Common myeloid progenitor, CD34-positive (primary cell): ENCODE measurements around the gene ISOC2.

ENCODE experiments used
- CTCF ChIA-PET: fragments of 350-600 bp; sonication (Branson Sonifier 250); formaldehyde crosslinking; loops from one replicate; lab custom pipeline; 2021; ENCODE audit warnings: antibody characterized with exemption; lab: Charles Lee
- POLR2A ChIA-PET: fragments of 350-600 bp; sonication (Branson Sonifier 250); formaldehyde crosslinking; loops from one replicate; lab custom pipeline; 2021; ENCODE audit warnings: antibody characterized with exemption; lab: Charles Lee
- DNase-seq, 3 donors: peaks; one replicate each; pipeline versions ENCODE4 v3.0.0 to v3.0.0-alpha.2; 2013
- H3K27ac ChIP-seq, 2 experiments: 1 replicate in 1 of 2; 2 replicates in 1 of 2; pipeline ENCODE4 v1.7.0; 2013; ENCODE audit warnings: inconsistent platforms in 2 of 2, low read length in 2 of 2, mild to moderate bottlenecking in 2 of 2, low read depth in 1 of 2, moderate library complexity in 1 of 2; ENCODE audit not compliant: severe bottlenecking in 2 of 2, insufficient read depth in 1 of 2, poor library complexity in 1 of 2
- H3K27me3 ChIP-seq, 5 experiments: replicated peaks in 2 of 5; 1 replicate in 3 of 5; 2 replicates in 2 of 5; pipeline versions ENCODE4 v1.6.1 to v1.7.0; 2013; ENCODE audit warnings: low read length in 4 of 5, mild to moderate bottlenecking in 2 of 5, moderate library complexity in 2 of 5, inconsistent platforms in 1 of 5; ENCODE audit not compliant: insufficient read depth in 5 of 5, control insufficient read depth in 4 of 5
- H3K36me3 ChIP-seq, 4 experiments: 1 replicate in 2 of 4; 2 replicates in 2 of 4; pipeline versions ENCODE4 v1.6.1 to v1.7.0; 2013; ENCODE audit warnings: low read length in 3 of 4, control low read depth in 1 of 4, mild to moderate bottlenecking in 1 of 4; ENCODE audit not compliant: control insufficient read depth in 4 of 4, insufficient read depth in 4 of 4
- H3K4me1 ChIP-seq, 4 experiments: 1 replicate in 3 of 4; 2 replicates in 1 of 4; pipeline versions ENCODE4 v1.6.1 to v1.7.1; 2013; ENCODE audit warnings: low read length in 3 of 4, mild to moderate bottlenecking in 3 of 4, control low read depth in 1 of 4, inconsistent platforms in 1 of 4, moderate library complexity in 1 of 4; ENCODE audit not compliant: control insufficient read depth in 4 of 4, insufficient read depth in 4 of 4; ENCODE audit errors: control extremely low read depth in 1 of 4
- H3K4me3 ChIP-seq, 7 experiments: 1 replicate in 4 of 7; 2 replicates in 3 of 7; pipeline versions ENCODE4 v1.5.1 to v1.7.0; 2013; ENCODE audit warnings: mild to moderate bottlenecking in 7 of 7, low read length in 6 of 7, moderate library complexity in 6 of 7, inconsistent platforms in 2 of 7, low read depth in 2 of 7, control low read depth in 1 of 7; ENCODE audit not compliant: insufficient read depth in 4 of 7, control insufficient read depth in 1 of 7; ENCODE audit errors: extremely low read depth in 1 of 7
- H3K9me3 ChIP-seq, 5 experiments: 1 replicate in 4 of 5; 2 replicates in 1 of 5; pipeline versions ENCODE4 v1.6.1 to v1.7.1; 2013; ENCODE audit warnings: low read length in 4 of 5, mild to moderate bottlenecking in 2 of 5, inconsistent platforms in 1 of 5, low read depth in 1 of 5, moderate library complexity in 1 of 5; ENCODE audit not compliant: control insufficient read depth in 4 of 5, insufficient read depth in 2 of 5; ENCODE audit errors: control extremely low read depth in 1 of 5
- WGBS: methylation state at CpG from one replicate; pipeline ENCODE4 v1.1.5; 2013; ENCODE audit not compliant: insufficient coverage; 5-methylcytosine and 5-hydroxymethylcytosine counted together

The ISOC2 gene

GRCh38 chr19:55477905-55478304 is 16.5 kb upstream of the ISOC2 start:
- DNase-seq = no peak
- no peaks in the 10 kb centered on the region for H3K27me3 ChIP-seq
- CTCF ChIA-PET = interaction anchor here (1.6 to 3.2 kb wide), 2 partner anchors 10 to 11 kb away, joined by 4 to 14 read pairs; no protein-coding TSS in a partner anchor
- 92% methylated on average over 13 of the region's 13 CpGs for WGBS
- POLR2A ChIA-PET = interaction anchor here (2.1 kb wide), 1 partner anchor 9 kb away, joined by 4 read pairs; no protein-coding TSS in a partner anchor
- peaks cover 2 to 19% (median 11%) of the 10 kb centered on the region in 4 experiments for H3K4me1 ChIP-seq
- H3K4me3 ChIP-seq = peak overlapping the region in 2 of 7 experiments; percentile 81 to 89
- peak overlapping the region in 1 of 2 experiments; percentile 77 for H3K27ac ChIP-seq
- H3K9me3 ChIP-seq = no peaks in the 10 kb centered on the region
- peaks cover 0 to 11% (median 7%) of the 10 kb centered on the region in 4 experiments for H3K36me3 ChIP-seq

GRCh38 chr19:55476100-55476775 is 14.8 kb upstream of the ISOC2 start, which contains the start of gene ZNF628:
ZNF628 (plus strand) TSS chr19:55476617; CDS start chr19:55479911, 3,294 bp downstream.
- Histone ChIP-seq H3K4me1 (peaks cover 2 to 19% (median 11%) of the 10 kb centered on the region in 4 experiments), H3K27ac (peak within 1 kb of the TSS in 1 of 2 experiments; percentile 84), H3K27me3 (no peaks in the 10 kb centered on the region), H3K9me3 (no peaks in the 10 kb centered on the region), H3K4me3 (peak within 1 kb of the TSS; percentile 50 to 89 (median 81)), H3K36me3 (peaks cover 0 to 3% (median 2%) of the 10 kb centered on the region in 4 experiments)
- DNase-seq = peak; percentile 98 to 99 (median 99)
- CTCF ChIA-PET = interaction anchor here (0.6 to 3.2 kb wide), 5 partner anchors 9 to 222 kb away, joined by 3 to 14 read pairs (median 3); no protein-coding TSS in a partner anchor
- POLR2A ChIA-PET = interaction anchor here (1.0 to 2.1 kb wide), 5 partner anchors 11 to 124 kb away, joined by 3 to 6 read pairs (median 4); partner anchors contain the start of gene ZNF524
- WGBS = 2% methylated on average over 52 of the region's 61 CpGs

GRCh38 chr19:55474269-55475265 is 13.1 kb upstream of the ISOC2 start:
- ChIA-PET POLR2A (no interaction called here), CTCF (interaction anchor here (1.1 to 1.7 kb wide), 3 partner anchors 10 to 29 kb away, joined by 3 to 6 read pairs (median 5); partner anchors contain the start of gene C19orf85)
- H3K9me3 ChIP-seq = no peaks in the 10 kb centered on the region
- H3K36me3 ChIP-seq = peaks cover 0 to under 1% (median 0%) of the 10 kb centered on the region in 4 experiments
- H3K4me1 ChIP-seq = peaks cover 2 to 19% (median 11%) of the 10 kb centered on the region in 4 experiments
- no peaks in the 10 kb centered on the region for H3K27me3 ChIP-seq
- no peak overlapping the region for H3K27ac ChIP-seq
- no peak overlapping the region for H3K4me3 ChIP-seq
- WGBS = 98% methylated on average over 17 of the region's 19 CpGs
- no peak for DNase-seq

- Histone ChIP-seq H3K27me3 (no peaks in the 10 kb centered on the region), H3K4me3 (no peak overlapping the region), H3K9me3 (no peaks in the 10 kb centered on the region), H3K36me3 (no peaks in the 10 kb centered on the region), H3K27ac (no peak overlapping the region), H3K4me1 (peaks cover 2 to 19% (median 11%) of the 10 kb centered on the region in 4 experiments)
- no peak for DNase-seq
- ChIA-PET CTCF (interaction anchor here (1.1 to 1.7 kb wide), 3 partner anchors 9 to 30 kb away, joined by 3 to 6 read pairs (median 5); partner anchors contain the start of gene C19orf85), POLR2A (no interaction called here)
- WGBS = 93% methylated on average over 13 of the region's 16 CpGs
Observed at GRCh38 chr19:55473225-55474012, 12.0 kb upstream of the ISOC2 start.

GRCh38 chr19:55472463-55472862 is 11.0 kb upstream of the ISOC2 start:
- H3K27me3 ChIP-seq = no peaks in the 10 kb centered on the region
- ChIA-PET POLR2A (no interaction called here), CTCF (interaction anchor here (1.7 kb wide), 1 partner anchor 13 kb away, joined by 6 read pairs; no protein-coding TSS in a partner anchor)
- WGBS = 92% methylated on average over 8 of the region's 8 CpGs
- no peak overlapping the region for H3K4me3 ChIP-seq
- H3K27ac ChIP-seq = no peak overlapping the region
- H3K9me3 ChIP-seq = no peaks in the 10 kb centered on the region
- H3K36me3 ChIP-seq = no peaks in the 10 kb centered on the region
- DNase-seq = no peak
- H3K4me1 ChIP-seq = peaks cover 0 to 11% (median 9%) of the 10 kb centered on the region in 4 experiments

- Histone ChIP-seq H3K4me1 (peaks cover 0 to 8% (median 7%) of the 10 kb centered on the region in 4 experiments), H3K4me3 (no peak overlapping the region), H3K9me3 (no peaks in the 10 kb centered on the region), H3K36me3 (no peaks in the 10 kb centered on the region), H3K27ac (no peak overlapping the region), H3K27me3 (no peaks in the 10 kb centered on the region)
- ChIA-PET POLR2A (interaction anchor here (1.2 kb wide), 1 partner anchor 10 kb away, joined by 3 read pairs; the partner anchor contains the start of gene ISOC2), CTCF (interaction anchor here (2.7 kb wide), 1 partner anchor 33 kb away, joined by 10 read pairs; no protein-coding TSS in a partner anchor)
- DNase-seq = no peak
- 94% methylated on average over 13 of the region's 13 CpGs for WGBS
Observed at GRCh38 chr19:55471266-55471665, 9.8 kb upstream of the ISOC2 start.
